HG03045 (cell line): ENCODE data around the gene SLC8B1.

ENCODE experiments used
- ATAC-seq: cut with Tn5 transposase; IDR thresholded peaks from one replicate; pipeline ENCODE4 v1.9.1; 2021; ENCODE audit warnings: mild to moderate bottlenecking, moderate library complexity; ENCODE audit not compliant: unreplicated experiment

The SLC8B1 gene

GRCh38 chr12:113248842-113249435, 86.0 kb downstream of the SLC8B1 start:
- ATAC-seq = no peak
